SK-N-MC (cell line): Measurements from ENCODE around the gene RBM47.

Experiments
- EZH2 ChIP-seq: fragments of 200-600 bp; sonication (generic); IDR thresholded peaks from one replicate; pipeline ENCODE4 v1.6.1; 2017; ENCODE audit warnings: antibody characterized with exemption
- POLR2AphosphoS5 ChIP-seq: IDR thresholded peaks from 2 replicates; pipeline ENCODE4 v1.6.1; 2012; ENCODE audit warnings: mild to moderate bottlenecking, low read depth, low read length, borderline replicate concordance

DNA sequence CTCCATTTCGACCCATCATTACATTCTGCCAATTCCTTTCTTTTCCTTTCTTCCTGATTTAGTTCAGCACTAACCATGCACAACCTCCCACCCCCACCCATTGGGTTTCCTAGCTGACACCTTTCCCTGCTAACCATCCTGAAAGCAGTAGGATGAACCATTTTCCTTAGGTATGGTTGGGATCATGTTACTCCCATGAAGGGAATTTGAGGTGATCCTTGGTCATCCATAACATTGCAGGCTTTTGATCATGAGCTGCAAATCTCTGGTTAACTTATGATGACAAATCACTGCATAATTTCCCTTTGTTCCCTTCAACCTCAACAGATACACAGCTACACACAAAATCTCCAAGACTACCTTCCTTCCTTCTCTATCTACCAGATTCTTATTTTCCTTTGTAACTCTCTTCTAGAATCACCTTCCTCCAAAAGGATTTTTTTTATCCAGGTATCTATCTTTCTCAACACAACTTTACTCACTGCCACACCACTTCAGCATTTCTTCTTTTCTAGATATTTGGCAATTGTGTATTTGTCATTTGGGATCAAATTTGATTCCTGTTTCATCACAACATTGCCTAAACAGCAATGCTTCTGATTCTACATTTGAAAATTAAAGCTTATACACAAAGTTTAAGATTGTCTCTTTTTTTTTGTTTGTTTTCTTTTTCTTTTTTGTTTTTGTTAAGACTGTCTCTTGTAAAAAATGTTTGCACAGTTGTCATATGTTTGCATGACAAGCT, 145.1 kb downstream of the RBM47 start:
- TF ChIP-seq EZH2 (no peak), POLR2AphosphoS5 (no peak)
